Measurements from ENCODE around the gene PIK3C2G. TPM values are rescaled to one million over a fixed set of nuclear protein-coding genes. Genes with fewer than 3 reads are reported as not detected.

The PIK3C2G gene
- polyA plus RNA-seq, 1 of the 3 experiments (the other 2 are of a cell fraction) = 0.02 TPM

DNA sequence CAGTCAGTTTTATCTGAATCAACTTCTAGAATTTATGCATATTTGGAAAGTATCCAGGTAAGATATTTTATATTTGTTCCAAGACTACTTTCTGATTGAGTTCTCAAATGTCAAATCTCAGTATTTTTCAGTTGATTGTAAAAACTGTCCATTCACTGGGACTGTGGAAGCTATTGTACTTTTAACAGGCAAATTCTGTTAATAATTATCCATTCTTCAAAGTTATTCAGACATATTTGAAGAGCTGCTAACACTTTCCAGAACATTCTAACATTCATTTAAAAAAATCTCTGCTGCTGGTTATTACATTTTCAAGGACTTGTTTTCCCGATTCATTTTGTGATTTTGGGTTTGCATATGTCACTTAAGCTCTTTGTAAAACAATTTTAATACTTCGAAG lies 59.7 kb downstream of the PIK3C2G start:
- H3F3A ChIP-seq (replicated peaks; ENCODE audit: insufficient read depth) = peaks cover 3% of the 10 kb centered on the region
- H3K36me3 ChIP-seq (replicated peaks in 1 of 2; ENCODE audit: control insufficient read depth in 1 of 2, insufficient read depth in 2 of 2, low read length in 1 of 2) = no peaks in the 10 kb centered on the region
- H3K9me2 ChIP-seq = no peaks in the 10 kb centered on the region
- no peak overlapping the region for H3K4me3 ChIP-seq (ENCODE audit: low read depth in 2 of 2, low read length in 1 of 2)
- ChIA-PET POLR2A (no interaction called here), CTCF (interaction anchor here (0.6 to 5.7 kb wide), 10 partner anchors 9 to 297 kb away, joined by 3 to 35 read pairs (median 4); no protein-coding TSS in a partner anchor)
- H3K79me2 ChIP-seq (ENCODE audit: insufficient read depth) = no peaks in the 10 kb centered on the region
- TF ChIP-seq FOXM1 (IDR thresholded peaks at IDR 0.05; ENCODE audit: low read depth) (no peak), MEF2A (IDR thresholded peaks at IDR 0.05; ENCODE audit: borderline replicate concordance, low read depth) (no peak), EZH2phosphoT487 (IDR thresholded peaks at IDR 0.05; ENCODE audit: borderline replicate concordance, low read depth) (no peak), GABPA (IDR thresholded peaks at IDR 0.05; ENCODE audit: low read depth) (no peak), SIN3A (IDR thresholded peaks at IDR 0.05; ENCODE audit: borderline replicate concordance, low read depth, low read length) (no peak), REST (IDR thresholded peaks at IDR 0.05; ENCODE audit: low read depth, low read length) (no peak), RXRA (IDR thresholded peaks at IDR 0.05; ENCODE audit: borderline replicate concordance, low read depth) (no peak), NFIC (IDR thresholded peaks at IDR 0.05; ENCODE audit: borderline replicate concordance) (no peak), CHD2 (IDR thresholded peaks at IDR 0.05; ENCODE audit: low read length, partially characterized antibody) (no peak), SMC3 (IDR thresholded peaks at IDR 0.05; ENCODE audit: low read depth, low read length) (no peak), USF2 (IDR thresholded peaks at IDR 0.05; ENCODE audit: borderline replicate concordance, low read depth, low read length) (no peak), NRF1 (IDR thresholded peaks at IDR 0.05; ENCODE audit: low read depth, low read length) (no peak), POLR2AphosphoS5 (IDR thresholded peaks at IDR 0.05; ENCODE audit: low read depth, low read length) (no peak), FOSL2 (IDR thresholded peaks at IDR 0.05; ENCODE audit: borderline replicate concordance, low read depth) (no peak), JUND (IDR thresholded peaks at IDR 0.05) (no peak), FOXJ3 (CRISPR knock-in tag; IDR thresholded peaks at IDR 0.05) (no peak)
- TF ChIP-seq, protein P1, sequence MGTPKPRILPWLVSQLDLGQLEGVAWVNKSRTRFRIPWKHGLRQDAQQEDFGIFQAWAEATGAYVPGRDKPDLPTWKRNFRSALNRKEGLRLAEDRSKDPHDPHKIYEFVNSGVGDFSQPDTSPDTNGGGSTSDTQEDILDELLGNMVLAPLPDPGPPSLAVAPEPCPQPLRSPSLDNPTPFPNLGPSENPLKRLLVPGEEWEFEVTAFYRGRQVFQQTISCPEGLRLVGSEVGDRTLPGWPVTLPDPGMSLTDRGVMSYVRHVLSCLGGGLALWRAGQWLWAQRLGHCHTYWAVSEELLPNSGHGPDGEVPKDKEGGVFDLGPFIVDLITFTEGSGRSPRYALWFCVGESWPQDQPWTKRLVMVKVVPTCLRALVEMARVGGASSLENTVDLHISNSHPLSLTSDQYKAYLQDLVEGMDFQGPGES (IDR thresholded peaks at IDR 0.05; ENCODE audit: low read depth, low read length) = no peak
- H3K4me1 ChIP-seq (ENCODE audit: control insufficient read depth in 1 of 2, insufficient read depth in 2 of 2, low read depth in 1 of 2, low read length in 1 of 2) = no peaks in the 10 kb centered on the region; a peak in 1 of 4 replicates
- H2AFZ ChIP-seq (ENCODE audit: low read depth) = no peak overlapping the region
- H3K27ac ChIP-seq (ENCODE audit: low read depth in 2 of 2, low read length in 1 of 2) = peak overlapping the region in 1 of 2 experiments; percentile 73; a peak in 1 of 4 replicates
- no peak overlapping the region for H3K4me2 ChIP-seq
- H4K20me1 ChIP-seq (ENCODE audit: insufficient read depth) = no peaks in the 10 kb centered on the region
- DNase-seq = no peak
- no peak overlapping the region for H3K9ac ChIP-seq
- H3K9me3 ChIP-seq = no peaks in the 10 kb centered on the region
- no peaks in the 10 kb centered on the region for H3K27me3 ChIP-seq (ENCODE audit: insufficient read depth)
- 21% methylated on average over 2 of the region's 2 CpGs for WGBS (ENCODE audit: low lambda C conversion rate)

Measured in SK-N-SH (cell line).